ENCODE data around the gene ATP6V1B1. TPM values are rescaled to one million over a fixed set of nuclear protein-coding genes. Genes with fewer than 3 reads are reported as not detected.
A peak's percentile ranks its signal among the peaks of the same experiment; 100 is the strongest.

The ATP6V1B1 gene
- total RNA-seq, 1 experiment from 2014 or later = 4.0 TPM

DNA sequence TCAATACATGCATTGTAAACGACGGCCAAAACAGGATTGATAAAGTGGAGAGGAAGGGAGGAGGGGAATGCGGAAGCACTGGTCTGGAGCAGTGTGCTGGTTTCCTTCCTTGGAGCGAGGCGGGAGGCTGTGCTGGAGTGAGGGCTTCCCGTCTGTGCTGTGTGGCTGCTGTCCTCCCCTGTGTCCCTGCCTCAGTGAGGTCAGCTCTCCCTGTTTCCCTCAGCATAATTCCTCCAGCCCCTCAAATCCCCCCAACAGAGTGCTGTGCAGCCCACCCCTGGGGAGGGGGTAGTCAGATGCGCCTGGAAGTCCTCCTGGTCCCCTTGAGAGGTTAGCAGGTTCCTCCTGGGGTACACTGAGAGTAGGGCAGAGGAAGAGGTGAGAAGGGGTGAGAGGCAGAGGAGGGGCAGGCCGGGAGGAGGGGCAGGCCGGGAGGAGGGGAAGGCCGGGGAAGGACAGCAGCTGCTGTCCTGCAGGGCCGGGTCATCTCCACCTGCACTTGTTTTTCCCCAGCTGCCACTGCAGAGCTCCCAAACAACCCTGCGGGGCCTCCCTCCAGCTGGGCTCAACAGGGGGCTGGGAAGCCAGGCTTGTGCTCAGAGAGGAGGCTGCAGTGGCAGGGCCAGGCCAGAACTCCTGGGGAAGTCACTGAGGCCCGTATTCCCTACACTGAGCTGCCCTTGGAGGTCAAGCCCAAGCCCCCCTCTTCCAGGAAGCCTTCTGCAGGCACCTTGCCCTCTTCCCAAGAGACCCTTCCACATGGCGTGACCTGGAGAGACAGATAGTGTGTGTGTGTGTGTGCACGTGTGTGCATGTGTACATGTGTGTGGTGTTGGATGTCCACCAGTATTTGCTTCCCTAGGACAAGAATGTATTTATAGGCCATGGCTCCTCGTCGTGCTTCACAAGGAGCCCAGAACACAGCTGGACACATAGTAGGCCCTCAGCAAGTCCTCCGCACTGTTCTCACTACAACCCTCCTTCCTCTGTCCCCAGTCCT, 13.2 kb upstream of the ATP6V1B1 start:
- Histone ChIP-seq H3K36me3 (ENCODE audit: control insufficient read depth, insufficient read depth, low read length) (no peaks in the 10 kb centered on the region), H3K9me3 (peaks cover 5% of the 10 kb centered on the region; the same call in 1 of the 2 replicates), H3K27me3 (replicated peaks; ENCODE audit: control insufficient read depth, insufficient read depth, low read length) (no peaks in the 10 kb centered on the region), H3K4me3 (ENCODE audit: low read depth, low read length) (no peak overlapping the region), H3K4me1 (peaks cover 6% of the 10 kb centered on the region; the same call in 1 of the 2 replicates)
- intact Hi-C loops (cut with micrococcal nuclease; ENCODE audit: unreplicated experiment) = no loop called here
- Mint-ChIP-seq H3K27me3 (ENCODE audit: insufficient read depth, unreplicated experiment) (peaks cover 5% of the 10 kb centered on the region), H3K36me3 (ENCODE audit: insufficient read depth, unreplicated experiment) (peaks cover 6% of the 10 kb centered on the region), H3K4me1 (ENCODE audit: low read depth, unreplicated experiment) (no peaks in the 10 kb centered on the region), H3K27ac (ENCODE audit: unreplicated experiment) (no peak overlapping the region), H3K9me3 (ENCODE audit: unreplicated experiment) (no peaks in the 10 kb centered on the region), H3K4me3 (ENCODE audit: unreplicated experiment) (no peak overlapping the region)
- ChIA-PET CTCF (interaction anchor here (0.7 to 1.4 kb wide), 3 partner anchors 12 to 52 kb away, joined by 3 to 5 read pairs (median 5); no protein-coding TSS in a partner anchor), POLR2A (no interaction called here)
- BruUV-seq (replicated peaks) = no TSS peak
- DNase-seq = no peak
- no peak for TF ChIP-seq CTCF (IDR thresholded peaks at IDR 0.05; ENCODE audit: insufficient read depth in 1 of 2, low read depth in 1 of 2, low read length in 1 of 2, severe bottlenecking in 1 of 2, unreplicated experiment in 1 of 2)

GRCh38 chr2:70923378-70924015, 12.2 kb upstream of the ATP6V1B1 start:
- intact Hi-C loops (cut with micrococcal nuclease; ENCODE audit: unreplicated experiment) = no loop called here
- CTCF ChIA-PET = interaction anchor here (1.3 kb wide), 1 partner anchor 25 kb away, joined by 4 read pairs; no protein-coding TSS in a partner anchor

More at GRCh38 chr2:70923378-70924015, 12.2 kb upstream of the ATP6V1B1 start:
- peak in 1 of 2 experiments; percentile 50 for DNase-seq
- peak; percentile 18 to 34 for TF ChIP-seq CTCF (IDR thresholded peaks at IDR 0.05; ENCODE audit: insufficient read depth in 1 of 2, low read depth in 1 of 2, low read length in 1 of 2, severe bottlenecking in 1 of 2, unreplicated experiment in 1 of 2)
- H3K27me3 ChIP-seq (replicated peaks; ENCODE audit: control insufficient read depth, insufficient read depth, low read length) = no peaks in the 10 kb centered on the region
- no peak overlapping the region for H3K4me3 ChIP-seq (ENCODE audit: low read depth, low read length)
- no TSS peak for BruUV-seq (replicated peaks)
- no peaks in the 10 kb centered on the region for H3K36me3 ChIP-seq (ENCODE audit: control insufficient read depth, insufficient read depth, low read length)
- H3K4me1 ChIP-seq = peaks cover 6% of the 10 kb centered on the region; the same call in 1 of the 2 replicates
- peaks cover 6% of the 10 kb centered on the region for H3K36me3 Mint-ChIP-seq (ENCODE audit: insufficient read depth, unreplicated experiment)
- no peaks in the 10 kb centered on the region for H3K9me3 ChIP-seq
- no peak overlapping the region for H3K4me3 Mint-ChIP-seq (ENCODE audit: unreplicated experiment)
- H3K27ac Mint-ChIP-seq (ENCODE audit: unreplicated experiment) = no peak overlapping the region
- POLR2A ChIA-PET = no interaction called here
- no peaks in the 10 kb centered on the region for H3K4me1 Mint-ChIP-seq (ENCODE audit: low read depth, unreplicated experiment)
- H3K9me3 Mint-ChIP-seq (ENCODE audit: unreplicated experiment) = no peaks in the 10 kb centered on the region
- peaks cover 5% of the 10 kb centered on the region for H3K27me3 Mint-ChIP-seq (ENCODE audit: insufficient read depth, unreplicated experiment)

Data from Caco-2 (cell line).